Thyroid gland (tissue), 4 donors: ENCODE data around the gene CLIP2. TPM values are rescaled to one million over a fixed set of nuclear protein-coding genes. Genes with fewer than 3 reads are reported as not detected.
"Not testable (repeated sequence)": the region's sequence is repeated elsewhere in the genome, so short reads cannot be mapped to it uniquely, and the experiment has no call there.

Experiments
- DNase-seq, 2 donors: peaks; one replicate each; pipeline ENCODE4 v3.0.0-alpha.2; 2019
- H3K27ac ChIP-seq, 3 donors: fragments of 200-600 bp; sonication (generic); 1 replicate in 2 of 3; 2 replicates in 1 of 3; pipeline ENCODE4 v1.5.1; 2016 to 2019; ENCODE audit warnings: mild to moderate bottlenecking in 1 of 3, moderate library complexity in 1 of 3
- H3K27me3 ChIP-seq: fragments of 200-600 bp; sonication (generic); one replicate; pipeline ENCODE4 v1.5.1; 2019
- H3K36me3 ChIP-seq, 2 donors: fragments of 200-600 bp; sonication (generic); one replicate each; pipeline ENCODE4 v1.5.1; 2016 to 2019
- H3K4me1 ChIP-seq, 2 donors: fragments of 200-600 bp; sonication (generic); one replicate each; pipeline ENCODE4 v1.5.1; 2017 to 2019
- H3K4me3 ChIP-seq, 3 donors: fragments of 200-600 bp; sonication (generic); replicated peaks in 1 of 3; 1 replicate in 2 of 3; 2 replicates in 1 of 3; pipeline ENCODE4 v1.5.1; 2016; ENCODE audit warnings: mild to moderate bottlenecking in 1 of 3
- H3K9me3 ChIP-seq: fragments of 200-600 bp; sonication (generic); one replicate; pipeline ENCODE4 v1.5.1; 2017
- CTCF ChIP-seq, 6 experiments: fragments of 200-600 bp in 3 of 6; fragments of 450-650 bp in 3 of 6; sonication (generic) in 3 of 6; IDR thresholded peaks; one replicate each; pipeline ENCODE4 v1.5.1; 2016 to 2019; ENCODE audit warnings: antibody characterized with exemption in 6 of 6, mild to moderate bottlenecking in 2 of 6, inconsistent platforms in 1 of 6, moderate library complexity in 1 of 6
- POLR2A ChIP-seq, 2 donors: fragments of 450-650 bp; IDR thresholded peaks; one replicate each; pipeline ENCODE4 v1.6.1; 2017; ENCODE audit warnings: antibody characterized with exemption in 2 of 2, mild to moderate bottlenecking in 2 of 2, moderate library complexity in 1 of 2
- WGBS, 2 donors: methylation state at CpG; one replicate each; pipeline ENCODE4 v1.1.5; 2017; 5-methylcytosine and 5-hydroxymethylcytosine counted together
- intact Hi-C: fragments of 100-400 bp; cut with DNase I; formaldehyde crosslinking; loops from one replicate; pipeline ENCODE4 v1.15.1; 2023
- total RNA-seq, 4 donors: library from RNA; depleted of rRNA; stranded (reverse); fragments of >200 nt; gene quantifications; one replicate each; pipeline ENCODE4 v1.2.3, GENCODE V29; 2016

CLIP2 gene
- total RNA-seq, 4 donors from 2014 or later: 4.4 to 16.5 (median 6.7) TPM

- 93% methylated on average over 10 to 11 of the region's 11 CpGs for WGBS, 2 donors
- no peak for DNase-seq
- no peaks in the 10 kb centered on the region for H3K27me3 ChIP-seq
- no peak overlapping the region for H3K27ac ChIP-seq
- TF ChIP-seq POLR2A (IDR thresholded peaks at IDR 0.05) (no peak), CTCF (IDR thresholded peaks at IDR 0.05) (no peak)
- intact Hi-C loops: loop anchor here (5.0 kb wide), 1 partner anchor 190 kb away; no protein-coding TSS in a partner anchor
- no peaks in the 10 kb centered on the region for H3K36me3 ChIP-seq
- no peaks in the 10 kb centered on the region for H3K9me3 ChIP-seq
- no peak overlapping the region for H3K4me3 ChIP-seq
- no peaks in the 10 kb centered on the region for H3K4me1 ChIP-seq
Measured at GRCh38 chr7:74396993-74397392, 107.8 kb downstream of the CLIP2 start.

GRCh38 chr7:74398426-74398825 lies 109.2 kb downstream of the CLIP2 start:
- H3K4me1 ChIP-seq: no peaks in the 10 kb centered on the region
- no peak for TF ChIP-seq CTCF (IDR thresholded peaks at IDR 0.05)
- TF ChIP-seq POLR2A (IDR thresholded peaks at IDR 0.05): no peak
- H3K4me3 ChIP-seq: no peak overlapping the region
- no peaks in the 10 kb centered on the region for H3K27me3 ChIP-seq
- H3K36me3 ChIP-seq: no peaks in the 10 kb centered on the region
- no peak for DNase-seq
- intact Hi-C loops: loop anchor here (5.0 kb wide), 1 partner anchor 191 kb away; no protein-coding TSS in a partner anchor
- WGBS, 2 donors: 90 to 95% methylated on average over 3 to 5 of the region's 8 CpGs
- no peak overlapping the region for H3K27ac ChIP-seq
- H3K9me3 ChIP-seq: no peaks in the 10 kb centered on the region

GRCh38 chr7:74399006-74399405 lies 109.8 kb downstream of the CLIP2 start:
- 89 to 91% methylated on average over 6 of the region's 6 CpGs for WGBS, 2 donors
- H3K4me1 ChIP-seq: no peaks in the 10 kb centered on the region
- H3K9me3 ChIP-seq: no peaks in the 10 kb centered on the region
- no peaks in the 10 kb centered on the region for H3K36me3 ChIP-seq
- no peak overlapping the region for H3K4me3 ChIP-seq
- TF ChIP-seq POLR2A (IDR thresholded peaks at IDR 0.05) (no peak), CTCF (IDR thresholded peaks at IDR 0.05) (no peak)
- no peak for DNase-seq
- no peak overlapping the region for H3K27ac ChIP-seq
- no peaks in the 10 kb centered on the region for H3K27me3 ChIP-seq
- intact Hi-C loops: loop anchor here (5.0 kb wide), 1 partner anchor 192 kb away; no protein-coding TSS in a partner anchor

GRCh38 chr7:74400420-74401136 lies 111.4 kb downstream of the CLIP2 start:
- 73 to 81% methylated on average over 3 to 20 of the region's 22 CpGs for WGBS, 2 donors
- H3K27me3 ChIP-seq: no peaks in the 10 kb centered on the region
- no peak overlapping the region for H3K27ac ChIP-seq
- no peak for DNase-seq
- H3K4me1 ChIP-seq: no peaks in the 10 kb centered on the region
- intact Hi-C loops: loop anchor here (5.0 to 10.0 kb wide), 2 partner anchors 333 to 536 kb away; partner anchors contain the start of gene TMEM270
- H3K4me3 ChIP-seq: no peak overlapping the region
- TF ChIP-seq POLR2A (IDR thresholded peaks at IDR 0.05): no peak
- no peak for TF ChIP-seq CTCF (IDR thresholded peaks at IDR 0.05)
- H3K9me3 ChIP-seq: no peaks in the 10 kb centered on the region
- H3K36me3 ChIP-seq: no peaks in the 10 kb centered on the region

- 20 to 30% methylated on average over 12 to 14 of the region's 14 CpGs for WGBS, 2 donors
- TF ChIP-seq POLR2A (IDR thresholded peaks at IDR 0.05) (no peak), CTCF (IDR thresholded peaks at IDR 0.05) (peak; percentile 90 to 99 (median 95))
- Histone ChIP-seq H3K36me3 (no peaks in the 10 kb centered on the region), H3K27ac (no peak overlapping the region), H3K27me3 (no peaks in the 10 kb centered on the region), H3K4me3 (no peak overlapping the region), H3K4me1 (no peaks in the 10 kb centered on the region), H3K9me3 (no peaks in the 10 kb centered on the region)
- intact Hi-C loops: loop anchor here (5.0 to 10.0 kb wide), 2 partner anchors 334 to 536 kb away; partner anchors contain the start of gene TMEM270
- DNase-seq: peak; percentile 71 to 75
Measured at GRCh38 chr7:74401137-74401859, 112.1 kb downstream of the CLIP2 start.

- not testable (repeated sequence) for H3K27ac ChIP-seq, H3K4me3 ChIP-seq, H3K36me3 ChIP-seq, H3K9me3 ChIP-seq, DNase-seq, H3K4me1 ChIP-seq, H3K27me3 ChIP-seq
- 93 to 94% methylated on average over 2 to 3 of the region's 3 CpGs for WGBS, 2 donors
- intact Hi-C loops: loop anchor here (5.0 to 10.0 kb wide), 2 partner anchors 335 to 538 kb away; partner anchors contain the start of gene TMEM270
Measured at GRCh38 chr7:74402668-74403067, 113.5 kb downstream of the CLIP2 start.
